GM10248 (cell line): Measurements from ENCODE around the gene BLID.

Source experiments
- CTCF ChIA-PET: fragments of 300-600 bp; sonication (Branson Sonifier 250); formaldehyde crosslinking; extraction: SDS; loops from one replicate; lab custom pipeline; 2021; ENCODE audit warnings: antibody characterized with exemption; lab: Yijun Ruan, JAX
- POLR2A ChIA-PET: fragments of 350-650 bp; sonication (Branson Sonifier 250); formaldehyde crosslinking; extraction: SDS; loops from one replicate; lab custom pipeline; 2020; ENCODE audit warnings: antibody characterized with exemption; lab: Yijun Ruan, JAX
- DNase-seq: peaks from one replicate; pipeline ENCODE4 v3.0.0; 2012; ENCODE audit errors: extremely low spot score
- TF ChIP-seq, protein P1 (sequence below): IDR thresholded peaks from 2 replicates; pipeline ENCODE4 v1.5.1; 2012; ENCODE audit warnings: mild to moderate bottlenecking, low read depth; ENCODE audit errors: extremely low read depth, missing control alignments, control extremely low read depth

The BLID gene

DNA sequence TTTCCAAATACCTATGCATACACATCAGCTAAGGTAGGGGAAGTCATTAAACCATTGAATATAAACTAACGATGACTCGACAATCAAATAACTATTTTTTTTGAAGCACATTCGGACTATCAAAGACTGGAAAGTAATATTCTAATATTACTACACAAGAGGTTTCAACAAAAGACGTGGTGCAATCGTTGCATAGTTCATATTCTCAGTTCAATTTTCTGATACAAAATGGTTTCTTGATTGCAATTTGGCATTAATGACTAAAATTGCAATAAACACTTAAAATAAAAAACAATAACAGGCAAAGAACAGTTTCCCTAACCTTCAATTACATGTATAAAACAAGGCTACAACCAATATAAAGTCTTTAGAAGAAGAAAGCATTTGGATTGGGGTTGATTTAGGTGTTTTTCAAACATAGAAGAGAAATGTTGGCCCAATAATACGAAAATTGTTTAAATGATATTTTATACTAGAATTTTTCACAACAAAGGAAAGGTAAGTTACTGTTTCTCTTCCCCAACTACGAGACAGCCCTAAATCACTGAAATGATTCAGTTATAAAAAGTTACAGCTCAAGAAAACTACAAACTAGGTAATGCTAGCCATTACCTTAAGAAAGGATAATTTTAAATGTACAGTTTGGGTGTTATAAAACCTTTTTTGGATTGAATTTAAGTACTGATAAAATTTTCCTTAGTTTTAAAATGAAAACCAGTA, 17.6 kb downstream of the BLID start:
- no peak for DNase-seq
- TF ChIP-seq, protein P1, sequence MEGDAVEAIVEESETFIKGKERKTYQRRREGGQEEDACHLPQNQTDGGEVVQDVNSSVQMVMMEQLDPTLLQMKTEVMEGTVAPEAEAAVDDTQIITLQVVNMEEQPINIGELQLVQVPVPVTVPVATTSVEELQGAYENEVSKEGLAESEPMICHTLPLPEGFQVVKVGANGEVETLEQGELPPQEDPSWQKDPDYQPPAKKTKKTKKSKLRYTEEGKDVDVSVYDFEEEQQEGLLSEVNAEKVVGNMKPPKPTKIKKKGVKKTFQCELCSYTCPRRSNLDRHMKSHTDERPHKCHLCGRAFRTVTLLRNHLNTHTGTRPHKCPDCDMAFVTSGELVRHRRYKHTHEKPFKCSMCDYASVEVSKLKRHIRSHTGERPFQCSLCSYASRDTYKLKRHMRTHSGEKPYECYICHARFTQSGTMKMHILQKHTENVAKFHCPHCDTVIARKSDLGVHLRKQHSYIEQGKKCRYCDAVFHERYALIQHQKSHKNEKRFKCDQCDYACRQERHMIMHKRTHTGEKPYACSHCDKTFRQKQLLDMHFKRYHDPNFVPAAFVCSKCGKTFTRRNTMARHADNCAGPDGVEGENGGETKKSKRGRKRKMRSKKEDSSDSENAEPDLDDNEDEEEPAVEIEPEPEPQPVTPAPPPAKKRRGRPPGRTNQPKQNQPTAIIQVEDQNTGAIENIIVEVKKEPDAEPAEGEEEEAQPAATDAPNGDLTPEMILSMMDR = no peak
- POLR2A ChIA-PET = no interaction called here
- CTCF ChIA-PET = no interaction called here

DNA sequence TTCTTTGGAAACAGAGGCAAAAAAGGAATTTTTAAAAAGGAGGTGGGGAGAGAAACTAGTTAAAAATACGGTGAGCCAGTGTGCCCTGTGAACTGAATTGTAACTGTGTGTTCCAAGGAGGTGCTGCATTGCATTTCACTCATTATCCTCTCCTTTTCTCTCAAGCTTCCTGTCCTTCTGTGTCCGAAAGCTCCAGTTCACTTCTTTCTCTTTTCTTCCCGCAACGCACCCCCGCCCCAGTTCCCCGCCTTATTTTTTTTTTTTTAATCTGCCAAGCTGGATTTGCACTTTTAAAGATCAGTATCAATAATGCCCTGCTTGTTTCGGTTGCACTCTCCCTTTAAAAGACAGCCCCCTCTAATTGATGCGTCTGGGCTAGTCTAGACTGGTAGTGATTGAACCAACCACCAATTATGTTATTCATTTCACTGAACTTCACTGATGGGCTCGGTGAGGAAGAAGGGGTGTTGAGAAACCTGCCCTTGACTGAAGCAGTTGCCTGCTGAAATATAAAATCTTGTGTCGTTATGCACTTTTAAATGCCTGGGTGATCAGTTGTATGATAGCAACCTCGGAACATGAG, 18.5 kb downstream of the BLID start:
- DNase-seq = no peak
- CTCF ChIA-PET = no interaction called here
- POLR2A ChIA-PET = no interaction called here
- TF ChIP-seq, protein P1 = no peak

DNA sequence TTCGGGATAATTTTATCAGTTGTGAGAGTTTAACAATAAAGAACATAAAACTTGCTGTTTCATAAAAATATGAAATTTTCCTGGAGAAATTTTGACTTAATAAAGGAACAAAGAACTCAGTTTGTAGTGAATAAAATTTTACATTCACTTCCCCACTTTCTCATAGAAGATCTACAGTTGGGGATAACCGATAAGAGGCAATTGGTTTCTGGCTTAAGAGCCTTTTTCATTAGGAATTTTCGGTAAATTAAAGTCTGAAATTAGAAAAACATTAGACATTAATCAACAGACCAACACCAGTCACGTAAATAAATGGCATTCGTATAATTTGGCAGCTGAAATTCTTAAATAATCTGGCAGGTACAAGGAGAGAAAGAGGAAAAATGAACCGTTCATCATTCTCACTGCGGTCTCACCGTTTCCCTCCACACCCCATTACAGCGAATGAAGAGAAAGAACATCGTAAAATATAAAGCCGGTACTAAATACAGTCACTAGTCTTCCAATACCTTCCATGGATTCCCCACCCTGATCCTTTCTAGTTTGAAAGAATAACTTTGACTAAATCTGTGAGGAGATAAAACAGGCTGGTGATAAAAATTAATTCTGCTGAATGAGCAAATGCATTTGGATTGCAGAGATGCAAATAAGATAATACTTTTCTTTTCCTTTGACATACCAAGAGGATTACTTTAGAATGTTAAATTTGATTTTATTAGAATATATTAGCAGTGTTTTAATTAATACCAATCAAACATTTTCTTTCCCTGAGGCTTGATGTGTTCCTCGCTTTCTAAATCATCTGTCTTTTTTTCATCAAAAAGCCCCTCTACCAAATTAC, 19.5 kb downstream of the BLID start:
- TF ChIP-seq, protein P1 = no peak
- CTCF ChIA-PET = no interaction called here
- no peak for DNase-seq
- POLR2A ChIA-PET = no interaction called here

DNA sequence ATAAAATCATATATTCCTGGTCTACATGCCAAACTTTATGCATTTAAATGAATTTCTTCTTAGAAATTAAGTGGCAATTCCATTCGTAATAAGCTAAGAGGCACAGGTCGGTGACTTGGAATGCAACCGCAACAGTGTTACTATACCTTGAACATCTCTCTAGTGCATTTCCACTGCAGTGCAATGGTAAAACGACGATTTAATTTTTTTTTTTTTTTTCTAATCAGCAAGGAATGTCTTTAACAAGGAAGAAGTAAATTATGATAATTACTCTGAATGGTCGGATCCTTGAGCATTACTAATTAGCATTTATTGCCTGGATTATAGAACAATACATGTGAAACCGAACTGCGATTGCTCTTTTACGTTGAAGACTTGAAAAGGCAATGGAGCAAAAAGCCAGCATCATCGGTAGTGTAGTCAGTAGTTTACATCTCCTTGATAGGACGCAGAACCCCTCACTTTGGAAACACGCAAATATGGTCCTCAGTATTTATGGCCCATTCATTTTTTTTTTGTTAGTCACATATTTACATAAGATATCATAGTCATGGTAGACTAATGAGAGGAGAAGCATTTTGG, 20.2 kb downstream of the BLID start:
- ChIA-PET POLR2A (no interaction called here), CTCF (no interaction called here)
- DNase-seq = no peak
- TF ChIP-seq, protein P1 = no peak

DNA sequence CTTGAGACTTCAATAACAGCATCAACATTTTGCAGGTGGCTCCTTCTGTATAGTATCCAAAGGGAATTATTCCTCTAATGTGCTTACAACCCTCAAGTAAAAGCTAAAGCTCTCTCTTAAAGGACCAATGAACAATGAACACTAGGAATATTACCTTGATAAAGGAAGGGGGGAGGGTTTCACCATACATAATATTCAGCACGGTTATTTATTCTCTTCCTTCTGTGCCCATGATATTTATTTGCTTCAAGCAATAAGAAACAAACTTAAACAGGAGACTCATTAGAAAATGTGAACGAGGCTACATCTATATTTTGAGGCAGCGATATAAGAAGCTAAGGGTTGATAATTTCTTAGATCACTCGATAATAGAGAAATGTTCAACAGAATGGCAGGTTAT, 21.2 kb downstream of the BLID start:
- POLR2A ChIA-PET = no interaction called here
- DNase-seq = no peak
- TF ChIP-seq, protein P1 = no peak
- CTCF ChIA-PET = no interaction called here

DNA sequence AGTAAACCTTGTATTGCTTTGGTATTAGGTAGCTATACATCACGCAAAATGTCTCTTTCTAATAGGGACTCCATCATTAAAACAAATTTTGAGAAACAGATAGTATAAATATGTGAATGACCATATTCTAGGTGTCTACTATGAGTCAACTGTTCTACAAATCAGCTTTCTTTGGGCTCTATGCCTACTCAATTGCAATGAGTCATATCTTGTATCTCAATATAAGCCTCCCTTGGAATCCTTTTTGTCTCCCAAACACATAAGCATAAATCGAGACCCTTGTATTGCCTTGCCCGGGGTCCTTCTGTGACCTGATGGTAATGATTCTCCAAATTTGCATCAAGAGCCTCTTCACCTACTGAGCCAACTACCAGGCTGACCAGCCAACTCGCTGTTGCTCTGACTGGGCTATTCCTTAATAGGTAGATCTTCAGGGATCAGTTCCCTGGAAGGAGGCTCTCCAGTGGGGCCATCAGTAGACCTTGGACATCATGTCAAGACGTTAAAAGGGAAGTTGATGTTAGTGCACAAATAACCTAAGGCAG, 22.2 kb downstream of the BLID start:
- TF ChIP-seq, protein P1 = no peak
- POLR2A ChIA-PET = no interaction called here
- CTCF ChIA-PET = no interaction called here
- no peak for DNase-seq
